CD4-positive, CD25-positive, alpha-beta regulatory T cell (primary cell): ENCODE results near the gene APLNR. TPM values are rescaled to one million over a fixed set of nuclear protein-coding genes. Genes with fewer than 3 reads are reported as not detected.

Experiments used
- ATAC-seq, 2 donors: fragments of 150-1000 bp; cut with Tn5 transposase; one replicate each; pipeline ENCODE4 v1.10.0; 2021; ENCODE audit warnings: low read depth in 2 of 2, moderate number of reproducible peaks in 2 of 2, moderate library complexity in 1 of 2
- DNase-seq, 3 donors: peaks; one replicate each; pipeline versions ENCODE4 v3.0.0 to v3.0.0-alpha.2; 2012 to 2022; ENCODE audit warnings: mixed read lengths in 1 of 3
- H3K27ac ChIP-seq: one replicate; pipeline ENCODE4 v1.7.0; 2013; ENCODE audit warnings: mild to moderate bottlenecking, low read length; ENCODE audit not compliant: insufficient read depth, poor library complexity, severe bottlenecking
- H3K27me3 ChIP-seq: one replicate; pipeline ENCODE4 v1.7.0; 2013; ENCODE audit warnings: low read length; ENCODE audit not compliant: control insufficient read depth, insufficient read depth
- H3K36me3 ChIP-seq: one replicate; pipeline ENCODE4 v1.7.0; 2013; ENCODE audit warnings: mild to moderate bottlenecking, low read length, moderate library complexity; ENCODE audit not compliant: control insufficient read depth, insufficient read depth
- H3K4me1 ChIP-seq: 2 replicates; pipeline ENCODE4 v1.7.0; 2013; ENCODE audit warnings: mild to moderate bottlenecking, low read length; ENCODE audit not compliant: insufficient read depth, control insufficient read depth, poor library complexity, severe bottlenecking
- H3K4me3 ChIP-seq: one replicate; pipeline ENCODE4 v1.7.0; 2013; ENCODE audit warnings: low read depth, mild to moderate bottlenecking, low read length, moderate library complexity
- H3K9me3 ChIP-seq, 2 experiments: 1 replicate in 1 of 2; 2 replicates in 1 of 2; pipeline ENCODE4 v1.7.0; 2013; ENCODE audit warnings: low read length in 2 of 2, mild to moderate bottlenecking in 1 of 2, moderate library complexity in 1 of 2; ENCODE audit not compliant: control insufficient read depth in 2 of 2
- H3K27ac Mint-ChIP-seq, 3 donors: one replicate each; pipeline ENCODE4 v1.8.0; 2020 to 2022; ENCODE audit warnings: mild to moderate bottlenecking in 3 of 3, mixed read lengths in 3 of 3, moderate library complexity in 2 of 3
- H3K27me3 Mint-ChIP-seq: one replicate; pipeline ENCODE4 v1.8.0; 2022; ENCODE audit warnings: mild to moderate bottlenecking, mixed read lengths
- H3K36me3 Mint-ChIP-seq: one replicate; pipeline ENCODE4 v1.8.0; 2020; ENCODE audit warnings: mixed read lengths
- H3K4me1 Mint-ChIP-seq, 4 donors: one replicate each; pipeline ENCODE4 v1.8.0; 2020 to 2022; ENCODE audit warnings: mixed read lengths in 4 of 4, mild to moderate bottlenecking in 1 of 4
- H3K4me3 Mint-ChIP-seq, 4 donors: one replicate each; pipeline ENCODE4 v1.8.0; 2020 to 2022; ENCODE audit warnings: mild to moderate bottlenecking in 4 of 4, mixed read lengths in 4 of 4, moderate library complexity in 3 of 4
- H3K9me3 Mint-ChIP-seq, 7 donors: one replicate each; pipeline ENCODE4 v1.8.0; 2020 to 2022; ENCODE audit warnings: mixed read lengths in 7 of 7, mild to moderate bottlenecking in 3 of 7, moderate library complexity in 2 of 7
- polyA plus RNA-seq, 4 donors: library from polyadenylated mRNA; unstranded; fragments of 300-500 nt; fragmentation: Illumina TruSeq; gene quantifications; one replicate each; pipeline ENCODE4 v1.2.3, GENCODE V29; 2021
- total RNA-seq: library from RNA; stranded (reverse); gene quantifications from one replicate; pipeline ENCODE4 v1.2.3, GENCODE V29; 2022

APLNR gene
- total and polyA plus RNA-seq, 5 donors from 2014 or later: not detected

GRCh38 chr11:57276169-57276970 lies 39.3 kb upstream of the APLNR start:
- peaks cover 0 to 12% (median 4%) of the 10 kb centered on the region in 7 donors for H3K9me3 Mint-ChIP-seq
- no peaks in the 10 kb centered on the region for H3K4me1 ChIP-seq
- H3K27me3 Mint-ChIP-seq: peaks cover 18% of the 10 kb centered on the region
- peaks cover 0 to 4% (median 0%) of the 10 kb centered on the region in 4 donors for H3K4me1 Mint-ChIP-seq
- ATAC-seq: no peak
- H3K9me3 ChIP-seq: peaks cover 0 to 3% of the 10 kb centered on the region in 2 experiments
- H3K36me3 Mint-ChIP-seq: no peaks in the 10 kb centered on the region
- no peak overlapping the region for H3K4me3 Mint-ChIP-seq
- DNase-seq: no peak
- H3K27ac Mint-ChIP-seq: no peak overlapping the region
- no peaks in the 10 kb centered on the region for H3K36me3 ChIP-seq
- H3K27ac ChIP-seq: no peak overlapping the region
- peaks cover 12% of the 10 kb centered on the region for H3K27me3 ChIP-seq
- no peak overlapping the region for H3K4me3 ChIP-seq

- ATAC-seq: no peak
These were observed 38.5 kb upstream of the APLNR start for GRCh38 chr11:57275582-57275981.

GRCh38 chr11:57274904-57275498 lies 38.0 kb upstream of the APLNR start:
- ATAC-seq (no peak), DNase-seq (no peak)
- H3K9me3 Mint-ChIP-seq: peaks cover 0 to 12% (median 4%) of the 10 kb centered on the region in 7 donors
- peaks cover 0 to 3% of the 10 kb centered on the region in 2 experiments for H3K9me3 ChIP-seq
- no peak overlapping the region for H3K4me3 ChIP-seq
- no peaks in the 10 kb centered on the region for H3K36me3 ChIP-seq
- no peaks in the 10 kb centered on the region for H3K36me3 Mint-ChIP-seq
- H3K4me3 Mint-ChIP-seq: no peak overlapping the region
- H3K27me3 ChIP-seq: peaks cover 12% of the 10 kb centered on the region
- peaks cover 0 to 4% (median 0%) of the 10 kb centered on the region in 4 donors for H3K4me1 Mint-ChIP-seq
- no peaks in the 10 kb centered on the region for H3K4me1 ChIP-seq
- H3K27ac Mint-ChIP-seq: no peak overlapping the region
- peaks cover 23% of the 10 kb centered on the region for H3K27me3 Mint-ChIP-seq
- no peak overlapping the region for H3K27ac ChIP-seq

More at GRCh38 chr11:57275582-57275981, 38.5 kb upstream of the APLNR start:
- peaks cover 18% of the 10 kb centered on the region for H3K27me3 Mint-ChIP-seq
- H3K4me3 Mint-ChIP-seq: no peak overlapping the region
- Histone ChIP-seq H3K4me1 (no peaks in the 10 kb centered on the region), H3K27ac (no peak overlapping the region), H3K27me3 (peaks cover 12% of the 10 kb centered on the region), H3K36me3 (no peaks in the 10 kb centered on the region), H3K9me3 (peaks cover 0 to 3% of the 10 kb centered on the region in 2 experiments), H3K4me3 (no peak overlapping the region)
- DNase-seq: no peak
- H3K9me3 Mint-ChIP-seq: peaks cover 0 to 12% (median 4%) of the 10 kb centered on the region in 7 donors
- H3K4me1 Mint-ChIP-seq: peaks cover 0 to 4% (median 0%) of the 10 kb centered on the region in 4 donors
- H3K36me3 Mint-ChIP-seq: no peaks in the 10 kb centered on the region
- no peak overlapping the region for H3K27ac Mint-ChIP-seq

- Histone ChIP-seq H3K4me1 (no peaks in the 10 kb centered on the region), H3K36me3 (no peaks in the 10 kb centered on the region), H3K27ac (no peak overlapping the region), H3K4me3 (no peak overlapping the region), H3K27me3 (peaks cover 11% of the 10 kb centered on the region), H3K9me3 (peaks cover 0 to 3% of the 10 kb centered on the region in 2 experiments)
- DNase-seq (no peak), ATAC-seq (no peak)
- Mint-ChIP-seq H3K9me3 (peaks cover 0 to 14% (median 4%) of the 10 kb centered on the region in 7 donors), H3K4me1 (peaks cover 0 to 4% (median 0%) of the 10 kb centered on the region in 4 donors), H3K4me3 (no peak overlapping the region), H3K27me3 (peaks cover 23% of the 10 kb centered on the region), H3K27ac (no peak overlapping the region), H3K36me3 (no peaks in the 10 kb centered on the region)
These were observed 36.5 kb upstream of the APLNR start for GRCh38 chr11:57273448-57274058.

GRCh38 chr11:57269571-57270021 lies 32.5 kb upstream of the APLNR start:
- Mint-ChIP-seq H3K27me3 (peaks cover 10% of the 10 kb centered on the region), H3K4me1 (no peaks in the 10 kb centered on the region), H3K27ac (no peak overlapping the region), H3K36me3 (no peaks in the 10 kb centered on the region), H3K9me3 (peaks cover 0 to 25% (median 4%) of the 10 kb centered on the region in 7 donors), H3K4me3 (no peak overlapping the region)
- Histone ChIP-seq H3K4me3 (no peak overlapping the region), H3K27me3 (no peaks in the 10 kb centered on the region), H3K4me1 (no peaks in the 10 kb centered on the region), H3K9me3 (peaks cover 7 to 8% of the 10 kb centered on the region in 2 experiments), H3K36me3 (no peaks in the 10 kb centered on the region), H3K27ac (no peak overlapping the region)
- no peak for ATAC-seq
- no peak for DNase-seq

- no peak overlapping the region for H3K27ac ChIP-seq
- no peak overlapping the region for H3K4me3 Mint-ChIP-seq
- DNase-seq (no peak), ATAC-seq (no peak)
- H3K9me3 ChIP-seq: peaks cover 6 to 7% of the 10 kb centered on the region in 2 experiments
- peaks cover 0 to 2% (median 0%) of the 10 kb centered on the region in 4 donors for H3K4me1 Mint-ChIP-seq
- no peaks in the 10 kb centered on the region for H3K27me3 ChIP-seq
- no peak overlapping the region for H3K27ac Mint-ChIP-seq
- H3K4me3 ChIP-seq: no peak overlapping the region
- H3K27me3 Mint-ChIP-seq: peaks cover 23% of the 10 kb centered on the region
- H3K9me3 Mint-ChIP-seq: peaks cover 0 to 16% (median 3%) of the 10 kb centered on the region in 7 donors
- H3K4me1 ChIP-seq: no peaks in the 10 kb centered on the region
- H3K36me3 ChIP-seq: no peaks in the 10 kb centered on the region
- no peaks in the 10 kb centered on the region for H3K36me3 Mint-ChIP-seq
These were observed 29.1 kb upstream of the APLNR start for GRCh38 chr11:57266157-57266556.

- no peak overlapping the region for H3K27ac Mint-ChIP-seq
- Histone ChIP-seq H3K36me3 (no peaks in the 10 kb centered on the region), H3K4me3 (no peak overlapping the region), H3K27ac (no peak overlapping the region), H3K4me1 (no peaks in the 10 kb centered on the region), H3K9me3 (peaks cover 6 to 7% of the 10 kb centered on the region in 2 experiments), H3K27me3 (no peaks in the 10 kb centered on the region)
- peaks cover 0 to 15% (median 3%) of the 10 kb centered on the region in 7 donors for H3K9me3 Mint-ChIP-seq
- H3K36me3 Mint-ChIP-seq: no peaks in the 10 kb centered on the region
- peaks cover 22% of the 10 kb centered on the region for H3K27me3 Mint-ChIP-seq
- H3K4me1 Mint-ChIP-seq: peaks cover 0 to 2% (median 0%) of the 10 kb centered on the region in 4 donors
- DNase-seq (no peak), ATAC-seq (no peak)
- no peak overlapping the region for H3K4me3 Mint-ChIP-seq
These were observed 26.3 kb upstream of the APLNR start for GRCh38 chr11:57263351-57263750.
